DMS114 treated with DMSO at 0.1 percent for 48 hours (cell line): ENCODE measurements around the gene MAST4.
A peak's percentile ranks its signal among the peaks of the same experiment; 100 is the strongest.

ENCODE experiments used
- DNase-seq: peaks from one replicate; lab custom pipeline; 2025; ENCODE audit not compliant: unreplicated experiment; lab: John Stamatoyannopoulos, UW

The MAST4 gene

GRCh38 chr5:67195406-67196275 is 599.4 kb downstream of the MAST4 start:
- DNase-seq, result no peak

DNA sequence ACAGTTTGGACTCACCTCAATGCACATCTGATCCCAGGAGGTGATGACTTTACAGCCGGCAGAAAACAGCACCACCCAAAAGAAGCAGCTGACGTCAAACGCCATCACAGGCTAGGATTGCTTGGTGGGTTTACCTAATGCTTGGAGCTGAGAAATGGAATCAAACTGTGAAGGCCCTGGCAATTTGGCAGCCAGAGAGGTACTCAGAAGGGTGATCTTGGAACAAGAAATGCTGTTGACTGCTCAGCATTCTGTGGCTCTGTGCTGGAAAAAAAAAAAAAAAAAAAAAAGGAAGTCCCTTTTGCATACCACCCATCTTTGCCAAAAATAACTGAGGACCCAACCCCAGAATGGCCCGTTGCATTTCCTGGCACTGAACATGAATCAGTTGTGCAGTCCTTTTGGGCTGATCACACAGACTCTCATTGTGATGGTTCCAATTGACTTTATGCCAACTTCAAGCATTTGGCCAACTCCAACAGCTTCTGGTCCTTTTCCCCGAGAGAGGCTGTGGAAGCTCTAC is 600.4 kb downstream of the MAST4 start, which contains the start of gene CD180:
TSS of gene CD180 (minus strand) at position 263 of the 523 bp plus-strand sequence. CDS start at position 105, 158 bp downstream.
- DNase-seq, result no peak

- no peak for DNase-seq
Observed at GRCh38 chr5:67197536-67197935, 601.3 kb downstream of the MAST4 start.

DNA sequence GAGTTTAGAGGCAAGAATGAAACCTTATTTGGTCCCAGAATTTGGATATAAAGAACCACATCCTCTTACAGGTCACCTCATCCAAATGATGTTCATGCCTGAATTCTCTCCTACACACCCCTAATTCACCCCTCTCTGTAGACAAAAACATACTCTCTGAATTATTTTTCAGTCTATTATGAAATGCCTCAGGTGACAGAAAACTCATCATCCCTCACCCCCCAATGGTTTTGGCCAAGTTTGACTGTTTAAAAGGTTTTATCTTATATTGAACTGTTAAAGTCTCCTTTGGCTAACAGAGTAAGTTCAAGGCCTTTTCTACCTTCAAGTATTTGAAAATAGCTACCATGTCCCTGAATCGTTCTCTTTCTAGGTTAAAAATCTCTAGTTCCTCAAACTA is 602.7 kb downstream of the MAST4 start:
- DNase-seq, result no peak

DNA sequence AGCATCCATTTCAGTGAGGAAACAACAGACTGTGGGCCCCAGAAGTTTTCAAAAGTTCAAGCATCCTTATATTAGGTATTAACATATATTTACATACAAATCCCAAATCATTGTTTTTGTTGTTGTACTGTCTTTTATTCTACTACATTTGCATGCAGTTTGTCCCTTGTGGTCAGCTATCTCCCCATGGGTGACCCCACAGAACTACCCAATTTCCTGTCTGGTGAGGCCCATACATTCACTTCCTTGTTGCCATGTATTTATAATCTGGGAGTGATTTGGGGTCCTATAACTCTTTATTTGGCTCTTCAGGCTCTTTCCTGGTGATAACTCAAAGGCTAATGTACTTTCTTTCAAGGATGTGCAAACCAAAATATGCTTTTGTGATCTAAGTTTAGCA is 603.7 kb downstream of the MAST4 start:
- no peak for DNase-seq

GRCh38 chr5:67200809-67201562 is 604.8 kb downstream of the MAST4 start:
- DNase-seq, result no peak

- no peak for DNase-seq
Observed at GRCh38 chr5:67201897-67202549, 605.8 kb downstream of the MAST4 start.

GRCh38 chr5:67202828-67203227 is 606.6 kb downstream of the MAST4 start:
- DNase-seq, result no peak

DNA sequence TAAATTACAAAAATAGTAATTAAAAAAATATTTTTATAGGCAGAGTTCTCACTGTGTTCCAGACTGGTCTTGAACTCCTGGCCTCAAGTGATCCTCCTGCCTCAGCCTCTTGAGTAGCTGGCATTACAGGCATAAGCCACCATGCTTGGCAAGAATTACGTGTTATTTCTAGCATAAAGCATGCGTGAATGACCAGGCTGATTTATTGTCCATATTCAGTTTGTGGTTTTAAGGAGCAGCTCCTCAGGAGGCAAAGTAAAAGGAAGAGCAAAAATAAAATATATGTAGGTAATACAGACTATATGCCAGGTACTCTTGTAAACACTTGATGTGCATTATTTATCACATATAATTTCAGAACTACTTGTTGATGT is 607.5 kb downstream of the MAST4 start:
- DNase-seq, result no peak

GRCh38 chr5:67204821-67205220 is 608.6 kb downstream of the MAST4 start:
- no peak for DNase-seq

DNA sequence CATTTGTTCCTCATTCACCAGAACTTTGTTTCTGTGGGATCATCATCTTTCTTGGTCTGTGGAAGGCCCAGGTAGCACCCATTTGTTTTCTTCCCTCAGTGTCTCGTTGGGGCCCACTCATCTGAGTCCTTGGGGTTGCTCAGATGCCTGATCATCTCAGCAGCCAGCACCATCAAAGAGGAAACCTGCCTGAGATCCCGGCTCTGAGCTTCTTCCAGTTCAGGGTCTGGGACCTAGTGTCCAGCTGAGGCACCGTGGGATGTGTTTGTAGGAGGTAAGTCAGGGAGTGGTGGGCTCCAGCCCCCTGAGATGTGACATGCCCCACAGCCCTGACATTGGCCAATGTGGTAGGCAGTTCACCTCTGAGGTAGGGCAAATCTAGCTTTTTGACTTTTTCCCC is 609.8 kb downstream of the MAST4 start:
- no peak for DNase-seq

GRCh38 chr5:67206461-67206860 is 610.3 kb downstream of the MAST4 start:
- no peak for DNase-seq

GRCh38 chr5:67206929-67207328 is 610.7 kb downstream of the MAST4 start:
- no peak for DNase-seq

DNA sequence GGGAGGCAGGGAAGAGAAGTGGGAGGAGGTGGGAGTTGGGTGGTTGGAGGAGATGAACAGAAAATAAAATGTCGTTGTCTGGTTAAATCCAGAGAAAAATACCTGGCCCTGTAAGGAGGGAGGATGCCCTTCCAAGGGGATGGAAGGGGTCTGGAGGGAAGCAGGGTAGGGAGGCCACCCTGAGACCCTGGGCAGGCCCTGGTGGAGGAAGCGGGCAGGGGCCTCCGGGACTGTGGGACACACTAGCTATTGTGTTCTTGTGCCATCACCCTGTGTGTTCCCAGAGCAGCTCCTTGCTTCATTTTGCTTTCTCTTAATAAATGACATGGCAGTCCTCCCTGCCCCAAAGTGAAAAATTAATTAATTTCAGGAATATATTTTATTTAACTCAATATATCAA is 612.2 kb downstream of the MAST4 start:
- no peak for DNase-seq

DNA sequence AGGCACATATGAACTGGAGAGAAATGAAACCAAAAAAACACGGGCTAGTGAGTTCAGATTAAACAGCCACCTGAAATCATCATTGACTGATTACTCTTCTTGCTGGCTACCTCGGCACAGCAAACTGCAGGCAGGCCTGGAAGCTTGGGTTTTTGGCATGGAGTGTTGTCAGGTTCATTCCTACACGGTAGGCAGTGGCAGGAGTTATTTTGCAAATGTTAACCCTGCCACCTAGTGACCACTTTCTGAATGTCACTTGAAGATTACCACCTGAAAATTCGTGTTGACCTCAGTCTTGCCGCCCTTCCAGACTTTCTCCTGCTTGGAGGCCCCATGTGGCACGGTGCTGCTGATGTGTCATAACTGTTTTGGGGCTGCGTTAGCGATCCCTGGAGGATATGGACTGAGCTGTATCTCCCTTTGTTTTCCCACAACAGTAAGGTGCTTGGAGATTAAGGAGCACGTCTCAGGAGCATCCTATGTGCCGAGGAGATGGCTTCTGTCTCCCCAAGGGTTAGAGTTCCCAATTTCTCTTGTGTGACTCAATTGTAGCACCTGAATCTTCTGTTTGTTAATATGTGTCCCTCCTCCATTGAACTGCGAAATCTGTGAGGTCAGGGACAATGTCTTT is 613.1 kb downstream of the MAST4 start:
- peak; percentile 50 for DNase-seq

- DNase-seq, result no peak
Observed at GRCh38 chr5:67211926-67212325, 615.7 kb downstream of the MAST4 start.

- DNase-seq, result no peak
Observed at GRCh38 chr5:67214036-67214435, 617.8 kb downstream of the MAST4 start.

DNA sequence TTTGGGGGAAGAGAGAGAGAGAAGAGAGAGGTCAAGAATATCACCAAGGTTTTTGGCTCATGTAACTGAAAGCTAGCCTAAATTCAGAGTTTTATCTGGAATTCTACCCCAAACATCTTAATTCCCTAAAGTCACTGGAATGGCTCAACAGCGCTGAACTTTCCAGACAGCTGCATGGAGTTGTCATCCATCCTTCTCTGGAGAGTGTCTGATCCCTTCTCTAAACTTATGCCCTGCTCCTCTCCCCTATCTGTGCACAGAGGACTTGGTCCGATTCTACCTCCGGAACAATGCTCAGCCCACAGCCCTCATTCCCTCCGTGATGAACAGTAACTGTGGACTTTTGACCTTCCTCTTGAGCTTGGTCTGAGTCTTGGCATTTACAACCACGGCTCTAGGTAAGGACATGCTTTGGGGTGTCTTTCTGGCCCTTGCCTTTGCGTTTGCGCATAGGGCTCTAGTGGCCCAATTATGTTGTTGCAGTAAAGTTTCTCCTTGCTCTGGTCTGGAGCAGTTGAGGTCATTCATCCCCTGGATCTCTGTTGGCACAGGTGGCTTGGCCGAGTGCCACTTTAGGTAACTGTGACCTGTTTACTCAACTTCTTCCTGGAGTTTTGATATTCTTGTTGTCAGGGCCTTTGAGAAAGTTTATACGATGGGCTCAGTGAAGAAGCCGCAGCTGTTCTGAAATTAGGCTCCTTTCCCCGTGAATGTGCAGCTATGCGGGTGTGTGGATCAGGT is 618.7 kb downstream of the MAST4 start:
- DNase-seq, result no peak

- no peak for DNase-seq
Observed at GRCh38 chr5:67215519-67216471, 619.6 kb downstream of the MAST4 start.
